ENCODE results near the gene KRIT1.

The KRIT1 gene

GRCh38 chr7:92251181-92251580 lies 5.5 kb upstream of the KRIT1 start (continued):
- no peak for TF ChIP-seq POU6F1 (CRISPR knock-in tag; IDR thresholded peaks at IDR 0.05; ENCODE audit: borderline replicate concordance, low read depth)
- TF ChIP-seq, protein P1, sequence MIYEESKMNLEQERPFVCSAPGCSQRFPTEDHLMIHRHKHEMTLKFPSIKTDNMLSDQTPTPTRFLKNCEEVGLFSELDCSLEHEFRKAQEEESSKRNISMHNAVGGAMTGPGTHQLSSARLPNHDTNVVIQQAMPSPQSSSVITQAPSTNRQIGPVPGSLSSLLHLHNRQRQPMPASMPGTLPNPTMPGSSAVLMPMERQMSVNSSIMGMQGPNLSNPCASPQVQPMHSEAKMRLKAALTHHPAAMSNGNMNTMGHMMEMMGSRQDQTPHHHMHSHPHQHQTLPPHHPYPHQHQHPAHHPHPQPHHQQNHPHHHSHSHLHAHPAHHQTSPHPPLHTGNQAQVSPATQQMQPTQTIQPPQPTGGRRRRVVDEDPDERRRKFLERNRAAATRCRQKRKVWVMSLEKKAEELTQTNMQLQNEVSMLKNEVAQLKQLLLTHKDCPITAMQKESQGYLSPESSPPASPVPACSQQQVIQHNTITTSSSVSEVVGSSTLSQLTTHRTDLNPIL (CRISPR knock-in tag; IDR thresholded peaks at IDR 0.05; ENCODE audit: low read depth): no peak
- TF ChIP-seq ZFP3 (CRISPR knock-in tag; IDR thresholded peaks at IDR 0.05): no peak
- TF ChIP-seq CSDC2 (CRISPR knock-in tag; IDR thresholded peaks at IDR 0.05): no peak
- no peak for TF ChIP-seq ISL1 (CRISPR knock-in tag; IDR thresholded peaks at IDR 0.05)
- TF ChIP-seq ZNF70 (CRISPR knock-in tag; IDR thresholded peaks at IDR 0.05): no peak
- no peak for TF ChIP-seq SNAI2 (CRISPR knock-in tag; IDR thresholded peaks at IDR 0.05)
- no peak for TF ChIP-seq ZNF8 (CRISPR knock-in tag; IDR thresholded peaks at IDR 0.05)

GRCh38 chr7:92250603-92251002 lies 4.9 kb upstream of the KRIT1 start:
- TF ChIP-seq ZFP3 (CRISPR knock-in tag; IDR thresholded peaks at IDR 0.05) (no peak), ISL1 (CRISPR knock-in tag; IDR thresholded peaks at IDR 0.05) (no peak), ZC3H10 (CRISPR knock-in tag; IDR thresholded peaks at IDR 0.05) (no peak), ESRRG (CRISPR knock-in tag; IDR thresholded peaks at IDR 0.05) (no peak), ZNF565 (CRISPR knock-in tag; conservative IDR thresholded peaks at IDR 0.05; ENCODE audit: low read depth) (no peak), SNAI2 (CRISPR knock-in tag; IDR thresholded peaks at IDR 0.05) (no peak), ZNF70 (CRISPR knock-in tag; IDR thresholded peaks at IDR 0.05) (no peak), POU6F1 (CRISPR knock-in tag; IDR thresholded peaks at IDR 0.05; ENCODE audit: borderline replicate concordance, low read depth) (no peak), PPARA (CRISPR knock-in tag; IDR thresholded peaks at IDR 0.05; ENCODE audit: borderline replicate concordance) (no peak), RARB (CRISPR knock-in tag; IDR thresholded peaks at IDR 0.05) (no peak), ARNTL (CRISPR knock-in tag; IDR thresholded peaks at IDR 0.05; ENCODE audit: borderline replicate concordance, low read depth) (no peak), CSRNP3 (CRISPR knock-in tag; IDR thresholded peaks at IDR 0.05) (no peak), BACH2 (CRISPR knock-in tag; IDR thresholded peaks at IDR 0.05; ENCODE audit: borderline replicate concordance) (no peak), ZFP30 (CRISPR knock-in tag; IDR thresholded peaks at IDR 0.05) (no peak), TOX (CRISPR knock-in tag; IDR thresholded peaks at IDR 0.05; ENCODE audit: borderline replicate concordance) (no peak), CSDC2 (CRISPR knock-in tag; IDR thresholded peaks at IDR 0.05) (no peak)
- TF ChIP-seq, protein P1 (CRISPR knock-in tag; IDR thresholded peaks at IDR 0.05; ENCODE audit: low read depth): no peak
- TF ChIP-seq, protein P2, sequence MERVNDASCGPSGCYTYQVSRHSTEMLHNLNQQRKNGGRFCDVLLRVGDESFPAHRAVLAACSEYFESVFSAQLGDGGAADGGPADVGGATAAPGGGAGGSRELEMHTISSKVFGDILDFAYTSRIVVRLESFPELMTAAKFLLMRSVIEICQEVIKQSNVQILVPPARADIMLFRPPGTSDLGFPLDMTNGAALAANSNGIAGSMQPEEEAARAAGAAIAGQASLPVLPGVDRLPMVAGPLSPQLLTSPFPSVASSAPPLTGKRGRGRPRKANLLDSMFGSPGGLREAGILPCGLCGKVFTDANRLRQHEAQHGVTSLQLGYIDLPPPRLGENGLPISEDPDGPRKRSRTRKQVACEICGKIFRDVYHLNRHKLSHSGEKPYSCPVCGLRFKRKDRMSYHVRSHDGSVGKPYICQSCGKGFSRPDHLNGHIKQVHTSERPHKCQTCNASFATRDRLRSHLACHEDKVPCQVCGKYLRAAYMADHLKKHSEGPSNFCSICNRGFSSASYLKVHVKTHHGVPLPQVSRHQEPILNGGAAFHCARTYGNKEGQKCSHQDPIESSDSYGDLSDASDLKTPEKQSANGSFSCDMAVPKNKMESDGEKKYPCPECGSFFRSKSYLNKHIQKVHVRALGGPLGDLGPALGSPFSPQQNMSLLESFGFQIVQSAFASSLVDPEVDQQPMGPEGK (CRISPR knock-in tag; IDR thresholded peaks at IDR 0.05; ENCODE audit: borderline replicate concordance): no peak
- TF ChIP-seq, protein P3, sequence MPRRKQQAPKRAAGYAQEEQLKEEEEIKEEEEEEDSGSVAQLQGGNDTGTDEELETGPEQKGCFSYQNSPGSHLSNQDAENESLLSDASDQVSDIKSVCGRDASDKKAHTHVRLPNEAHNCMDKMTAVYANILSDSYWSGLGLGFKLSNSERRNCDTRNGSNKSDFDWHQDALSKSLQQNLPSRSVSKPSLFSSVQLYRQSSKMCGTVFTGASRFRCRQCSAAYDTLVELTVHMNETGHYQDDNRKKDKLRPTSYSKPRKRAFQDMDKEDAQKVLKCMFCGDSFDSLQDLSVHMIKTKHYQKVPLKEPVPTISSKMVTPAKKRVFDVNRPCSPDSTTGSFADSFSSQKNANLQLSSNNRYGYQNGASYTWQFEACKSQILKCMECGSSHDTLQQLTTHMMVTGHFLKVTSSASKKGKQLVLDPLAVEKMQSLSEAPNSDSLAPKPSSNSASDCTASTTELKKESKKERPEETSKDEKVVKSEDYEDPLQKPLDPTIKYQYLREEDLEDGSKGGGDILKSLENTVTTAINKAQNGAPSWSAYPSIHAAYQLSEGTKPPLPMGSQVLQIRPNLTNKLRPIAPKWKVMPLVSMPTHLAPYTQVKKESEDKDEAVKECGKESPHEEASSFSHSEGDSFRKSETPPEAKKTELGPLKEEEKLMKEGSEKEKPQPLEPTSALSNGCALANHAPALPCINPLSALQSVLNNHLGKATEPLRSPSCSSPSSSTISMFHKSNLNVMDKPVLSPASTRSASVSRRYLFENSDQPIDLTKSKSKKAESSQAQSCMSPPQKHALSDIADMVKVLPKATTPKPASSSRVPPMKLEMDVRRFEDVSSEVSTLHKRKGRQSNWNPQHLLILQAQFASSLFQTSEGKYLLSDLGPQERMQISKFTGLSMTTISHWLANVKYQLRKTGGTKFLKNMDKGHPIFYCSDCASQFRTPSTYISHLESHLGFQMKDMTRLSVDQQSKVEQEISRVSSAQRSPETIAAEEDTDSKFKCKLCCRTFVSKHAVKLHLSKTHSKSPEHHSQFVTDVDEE (CRISPR knock-in tag; IDR thresholded peaks at IDR 0.05): no peak
- no peak for ATAC-seq

Measured in SK-N-SH treated with all-trans-retinoic acid at 6 μM for 48 hours (cell line).